K562 (cell line): ENCODE results near the gene ZNF213. TPM values are rescaled to one million over a fixed set of nuclear protein-coding genes. Genes with fewer than 3 reads are reported as not detected.

Experiments
- ATAC-seq: fragments of 200-7000 bp; cut with Tn5 transposase; 3 replicates; pipeline ENCODE4 v1.9.1; 2020; ENCODE audit warnings: moderate library complexity
- BruUV-seq: library from RNA; stranded (reverse); fragments of 400-500 nt; replicated peaks from 2 replicates; lab custom pipeline; 2021; lab: Mats Ljungman, UMichigan
- CTCF ChIA-PET: fragments of 300-600 bp; formaldehyde crosslinking; extraction: SDS; loops from one replicate; lab custom pipeline; 2021; ENCODE audit warnings: low intra/inter-chr PET ratio; lab: Yijun Ruan, JAX
- POLR2A ChIA-PET: fragments of 300-600, 350-650 bp; sonication (Branson Sonifier 250); formaldehyde crosslinking; extraction: SDS; loops from one replicate; lab custom pipeline; 2021; ENCODE audit warnings: antibody characterized with exemption, inconsistent platforms; lab: Yijun Ruan, JAX
- DNase-seq, 4 experiments: peaks; one replicate each; pipeline versions ENCODE4 v3.0.0 to v3.0.0-alpha.2; 2011 to 2018; ENCODE audit warnings: low spot score in 3 of 4, mixed read lengths in 3 of 4; ENCODE audit errors: extremely low read depth in 1 of 4
- FAIRE-seq: peaks from 2 replicates; lab custom pipeline; 2011; peaks lifted over from hg19 to GRCh38; lab: Jason Lieb, UNC
- H2AFZ ChIP-seq: 2 replicates; pipeline ENCODE4 v1.6.0; 2011; ENCODE audit warnings: low read depth, low read length, control low read depth, inconsistent platforms
- H3K27ac ChIP-seq: fragments of 200-600 bp; 3 replicates; pipeline ENCODE4 v1.8.0; 2011; ENCODE audit warnings: low read depth, mild to moderate bottlenecking, control low read depth, inconsistent platforms, low read length, moderate library complexity, mixed read lengths; ENCODE audit errors: extremely low read depth
- H3K27me3 ChIP-seq, 2 experiments: fragments of 300-600 bp in 1 of 2; 2 replicates in 1 of 2; 3 replicates in 1 of 2; pipeline versions ENCODE4 v1.6.0 to v1.8.0; 2011; ENCODE audit warnings: inconsistent platforms in 2 of 2, low read length in 2 of 2, mild to moderate bottlenecking in 1 of 2, mixed read lengths in 1 of 2, moderate library complexity in 1 of 2; ENCODE audit not compliant: control insufficient read depth in 2 of 2, insufficient read depth in 2 of 2
- H3K36me3 ChIP-seq: fragments of 300-600 bp; 3 replicates; pipeline ENCODE4 v1.8.0; 2011; ENCODE audit warnings: mild to moderate bottlenecking, low read length, inconsistent platforms; ENCODE audit not compliant: control insufficient read depth, insufficient read depth
- H3K4me1 ChIP-seq, 2 experiments: fragments of 200-600 bp in 1 of 2; replicated peaks in 1 of 2; 2 replicates in 1 of 2; 3 replicates in 1 of 2; pipeline versions ENCODE4 v1.5.1 to v1.8.0; 2011; ENCODE audit warnings: inconsistent platforms in 2 of 2, low read length in 2 of 2, mild to moderate bottlenecking in 1 of 2, mixed read lengths in 1 of 2, moderate library complexity in 1 of 2; ENCODE audit not compliant: control insufficient read depth in 2 of 2, insufficient read depth in 2 of 2
- H3K4me2 ChIP-seq: 2 replicates; pipeline ENCODE4 v1.6.1; 2011; ENCODE audit warnings: low read length, control low read depth, inconsistent platforms, mixed read lengths; ENCODE audit not compliant: insufficient read depth
- H3K4me3 ChIP-seq: fragments of 200-600 bp; sonication (generic), shearing (Covaris generic); 2 replicates; pipeline ENCODE4 v1.5.1; 2016; ENCODE audit warnings: control low read depth, inconsistent platforms
- H3K79me2 ChIP-seq: fragments of 200-600 bp; 3 replicates; pipeline ENCODE4 v1.8.0; 2011; ENCODE audit warnings: low read length, inconsistent platforms; ENCODE audit not compliant: control insufficient read depth, insufficient read depth
- H3K9ac ChIP-seq, 2 experiments: 2 replicates each; pipeline versions ENCODE4 v1.6.0 to v1.6.1; 2011; ENCODE audit warnings: low read depth in 2 of 2, low read length in 2 of 2, control low read depth in 1 of 2, inconsistent platforms in 1 of 2, mild to moderate bottlenecking in 1 of 2, mixed read lengths in 1 of 2; ENCODE audit not compliant: insufficient read depth in 1 of 2
- H3K9me1 ChIP-seq: one replicate; pipeline ENCODE4 v1.6.0; 2011; ENCODE audit warnings: inconsistent platforms, mild to moderate bottlenecking, low read length, moderate library complexity; ENCODE audit not compliant: control insufficient read depth, insufficient read depth
- H3K9me3 ChIP-seq: replicated peaks from 2 replicates; pipeline ENCODE4 v1.5.1; 2011; ENCODE audit warnings: low read depth, low read length, inconsistent platforms; ENCODE audit not compliant: control insufficient read depth, insufficient read depth
- H4K20me1 ChIP-seq: replicated peaks from 2 replicates; pipeline ENCODE4 v1.6.1; 2011; ENCODE audit warnings: low read length, inconsistent platforms, mixed read lengths; ENCODE audit not compliant: control insufficient read depth, insufficient read depth
- CREB1 ChIP-seq, 2 experiments: sonication (generic) in 1 of 2; formaldehyde crosslinking in 1 of 2; IDR thresholded peaks; 2 replicates each; pipeline versions ENCODE4 v1.6.1 to v1.8.0; 2012 to 2022; ENCODE audit warnings: inconsistent platforms in 1 of 2, mild to moderate bottlenecking in 1 of 2, missing genetic modification reagents in 1 of 2, moderate library complexity in 1 of 2
- CXXC5 ChIP-seq: fragments of 250-450 bp; sonication (Bioruptor Pico); IDR thresholded peaks from 2 replicates; pipeline ENCODE4 v1.8.0; 2022; ENCODE audit warnings: inconsistent platforms, mild to moderate bottlenecking, moderate library complexity
- EGR1 ChIP-seq: fragments of 450-650 bp; conservative IDR thresholded peaks from 2 replicates; pipeline ENCODE4 v1.6.1; 2017; ENCODE audit warnings: mild to moderate bottlenecking
- ERF ChIP-seq: fragments of 450-650 bp; formaldehyde crosslinking; IDR thresholded peaks from 2 replicates; pipeline ENCODE4 v1.4.0; 2020; ENCODE audit warnings: mild to moderate bottlenecking, mixed read lengths
- HCFC1 ChIP-seq: IDR thresholded peaks from 2 replicates; pipeline ENCODE4 v1.6.1; 2012; ENCODE audit warnings: low read depth, low read length, improper control_type of control experiment
- HDAC2 ChIP-seq: fragments of 450-650 bp; IDR thresholded peaks from 2 replicates; pipeline ENCODE4 v1.6.1; 2016; ENCODE audit warnings: mild to moderate bottlenecking
- HMG20A ChIP-seq: fragments of 450-650 bp; formaldehyde crosslinking; conservative IDR thresholded peaks from 2 replicates; pipeline ENCODE4 v1.4.0; 2020; ENCODE audit warnings: mild to moderate bottlenecking, mixed read lengths
- MEIS2 ChIP-seq: fragments of 450-650 bp; IDR thresholded peaks from 2 replicates; pipeline ENCODE4 v1.6.1; 2014; ENCODE audit warnings: mild to moderate bottlenecking; ENCODE audit not compliant: partially characterized antibody
- MTA3 ChIP-seq: fragments of 450-650 bp; formaldehyde crosslinking; IDR thresholded peaks from 2 replicates; pipeline ENCODE4 v1.6.1; 2017; ENCODE audit warnings: mild to moderate bottlenecking, borderline replicate concordance
- TCF7 ChIP-seq: sonication (generic); IDR thresholded peaks from 2 replicates; pipeline ENCODE4 v1.6.1; 2016; ENCODE audit warnings: antibody characterized with exemption, borderline replicate concordance
- TEAD4 ChIP-seq, 2 experiments: sonication (generic) in 1 of 2; formaldehyde crosslinking in 1 of 2; IDR thresholded peaks; 2 replicates each; pipeline versions ENCODE4 v1.6.1 to v1.8.0; 2012 to 2022; ENCODE audit warnings: borderline replicate concordance in 1 of 2, inconsistent platforms in 1 of 2, low read length in 1 of 2, mild to moderate bottlenecking in 1 of 2, missing genetic modification reagents in 1 of 2
- TOE1 ChIP-seq, 2 experiments: fragments of 450-650 bp in 1 of 2; sonication (generic) in 1 of 2; formaldehyde crosslinking in 1 of 2; IDR thresholded peaks; 2 replicates each; pipeline versions ENCODE4 v1.7.1 to v1.8.0; 2016 to 2022; ENCODE audit warnings: borderline replicate concordance in 2 of 2, mild to moderate bottlenecking in 2 of 2, antibody characterized with exemption in 1 of 2, inconsistent platforms in 1 of 2, low read depth in 1 of 2, missing genetic modification reagents in 1 of 2, moderate library complexity in 1 of 2
- ZNF217 ChIP-seq: sonication (generic); formaldehyde crosslinking; IDR thresholded peaks from 2 replicates; pipeline ENCODE4 v1.8.0; 2022; ENCODE audit warnings: mild to moderate bottlenecking, missing genetic modification reagents
- ZNF224 ChIP-seq: sonication (generic); formaldehyde crosslinking; IDR thresholded peaks from 2 replicates; pipeline ENCODE4 v1.8.0; 2022; ENCODE audit warnings: mild to moderate bottlenecking, missing genetic modification reagents
- ZNF232 ChIP-seq: sonication (generic); formaldehyde crosslinking; IDR thresholded peaks from 2 replicates; pipeline ENCODE4 v1.8.0; 2022; ENCODE audit warnings: mild to moderate bottlenecking, missing genetic modification reagents
- ZNF24 ChIP-seq: fragments of 450-650 bp; IDR thresholded peaks from 2 replicates; pipeline ENCODE4 v1.6.1; 2016
- ZNF316 ChIP-seq: fragments of 450-650 bp; IDR thresholded peaks from 2 replicates; pipeline ENCODE4 v1.6.1; 2016
- ZNF764 ChIP-seq: fragments of 250-450 bp; sonication (Bioruptor Pico); IDR thresholded peaks from 2 replicates; pipeline ENCODE4 v1.4.0; 2020; ENCODE audit warnings: low read depth, mild to moderate bottlenecking, moderate library complexity
- WGBS: fragments of 100-300 bp; shearing (Covaris generic); methylation state at CpG from one replicate; pipeline ENCODE4 v1.1.6; 2016; ENCODE audit warnings: low coverage, mixed read lengths; ENCODE audit not compliant: insufficient coverage; ENCODE audit errors: missing lambda C conversion rate; 5-methylcytosine and 5-hydroxymethylcytosine counted together
- in situ Hi-C: fragments of 300-500 bp; cut with MboI; formaldehyde crosslinking; loops from 4 replicates; pipeline ENCODE4 v1.15.0; 2018; ENCODE audit warnings: inconsistent platforms, mixed read lengths
- intact Hi-C: fragments of 100-400 bp; cut with micrococcal nuclease; formaldehyde crosslinking; loops from 2 replicates; pipeline ENCODE4 v1.14.2; 2022
- polyA plus RNA-seq, 8 experiments: library from polyadenylated mRNA; depleted of rRNA in 4 of 8; stranded (reverse) in 5 of 8; unstranded in 3 of 8; fragments of >200 nt; fragmentation: Nextera tagmentation in 2 of 8; fragmentation: Illumina TruSeq in 1 of 8; extraction: Ambion mirVana in 2 of 8; extraction: Trizol in 1 of 8; gene quantifications; 2 replicates each; pipeline versions ENCODE4 v1.2.1 to v1.2.3, GENCODE V29; 2011 to 2014; ENCODE audit warnings: inconsistent platforms in 1 of 8, missing spikeins in 1 of 8
- total RNA-seq, 7 experiments: library from RNA; depleted of rRNA in 6 of 7; stranded (reverse); fragments of >200 nt in 6 of 7; fragmentation: Illumina TruSeq in 2 of 7; extraction: Trizol in 2 of 7; gene quantifications; 2 replicates each; pipeline versions ENCODE4 v1.2.1 to v1.2.3, GENCODE V29; 2011 to 2021; ENCODE audit warnings: low replicate concordance in 1 of 7
- TF ChIP-seq, protein P1 (sequence below): fragments of 200-800 bp; sonication (Bioruptor generic); IDR thresholded peaks from 2 replicates; pipeline ENCODE4 v1.6.1; 2017; ENCODE audit warnings: missing genetic modification characterization, missing compliant biosample characterization
- TF ChIP-seq, protein P2 (sequence below): sonication (generic); formaldehyde crosslinking; IDR thresholded peaks from 2 replicates; pipeline ENCODE4 v1.5.0; 2020; ENCODE audit warnings: missing genetic modification reagents

The ZNF213 gene
- total and polyA plus RNA-seq, 9 of the 15 experiments (the other 6 are each of a cell fraction or from before 2014, with no cell fraction given) = 0.49 to 10.0 (median 1.8) TPM

DNA sequence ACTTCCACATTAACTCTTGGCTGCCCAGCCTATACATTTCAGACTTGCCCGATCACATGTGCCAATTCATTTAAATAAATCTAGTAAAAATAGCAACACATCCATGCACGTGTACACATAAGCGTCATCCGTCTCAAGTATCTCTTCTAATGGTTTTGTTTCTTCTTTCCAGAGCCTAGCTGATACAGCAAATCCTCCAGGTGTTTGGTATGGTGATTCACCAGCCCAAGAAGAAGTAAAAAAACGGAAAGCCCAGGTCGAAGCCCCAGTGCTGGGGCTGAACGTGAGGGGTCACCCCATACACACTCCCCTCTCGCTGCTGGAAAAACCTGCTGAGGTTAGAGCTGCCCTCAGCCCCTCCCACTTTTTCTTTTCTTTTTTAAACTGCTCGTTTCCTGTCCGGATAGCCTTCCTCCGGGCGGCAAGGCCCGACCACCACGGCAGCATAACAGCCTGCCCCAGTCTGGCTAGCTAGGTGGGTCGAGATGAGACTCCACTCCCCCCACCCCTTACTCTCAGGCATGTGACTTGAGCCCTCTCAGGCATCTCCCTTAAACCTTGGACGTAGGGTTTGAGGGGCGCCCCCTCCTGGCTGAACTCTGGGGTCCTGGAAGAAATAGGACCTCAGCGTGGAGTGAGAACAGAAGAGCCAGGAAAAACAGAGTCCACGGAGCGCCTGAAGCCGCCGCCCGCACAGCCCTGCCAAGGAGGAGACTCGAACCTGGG is 39.2 kb downstream of the ZNF213 start:
- DNase-seq (peak; percentile 69 to 87 (median 72)), ATAC-seq (peak; percentile 72), FAIRE-seq (peak; percentile 11)
- Histone ChIP-seq H3K27me3 (peaks cover 0 to 4% of the 10 kb centered on the region in 2 experiments; a peak in 1 of 5 replicates), H3K79me2 (no peaks in the 10 kb centered on the region), H3K9me1 (no peaks in the 10 kb centered on the region), H3K27ac (no peak overlapping the region), H3K4me3 (peak overlapping the region; percentile 51), H2AFZ (peak overlapping the region; percentile 79), H3K4me1 (peaks cover 0 to 45% of the 10 kb centered on the region in 2 experiments; a peak in 3 of 5 replicates), H3K9ac (peak overlapping the region; percentile 29 to 94; a peak in 3 of 4 replicates), H3K9me3 (no peaks in the 10 kb centered on the region), H4K20me1 (0 out of 2 replicates have a peak, but pooled peaks cover 5% of the 10 kb centered on the region), H3K36me3 (no peaks in the 10 kb centered on the region), H3K4me2 (peak overlapping the region; percentile 71)
- ChIA-PET CTCF (no interaction called here), POLR2A (interaction anchor here (0.7 to 1.5 kb wide), 8 partner anchors 9 to 286 kb away, joined by 3 to 6 read pairs (median 4); partner anchors contain the start of genes TIGD7, ZNF213 and ZNF75A)
- in situ Hi-C loops = no loop called here
- intact Hi-C loops = loop anchor here (10.0 kb wide), 1 partner anchor 119 kb away; no protein-coding TSS in a partner anchor
- WGBS = 5% methylated on average over 24 of the region's 24 CpGs
- BruUV-seq = no TSS peak
- no peak for TF ChIP-seq ZNF232 (CRISPR knock-in tag)
- no peak for TF ChIP-seq ZNF24
- TF ChIP-seq CREB1 (IDR thresholded peaks at IDR 0.05) = no peak
- TF ChIP-seq CREB1 (CRISPR knock-in tag; IDR thresholded peaks at IDR 0.05) = peak; percentile 33; the same call in 1 of the 2 replicates
- TF ChIP-seq HMG20A = no peak
- TF ChIP-seq MTA3 = 0 out of 2 replicates have a peak, but pooled peaks have one; percentile 31
- peak; percentile 38; the same call in 1 of the 2 replicates for TF ChIP-seq CXXC5 (CRISPR knock-in tag)
- TF ChIP-seq MEIS2 = no peak
- 0 out of 2 replicates have a peak, but pooled peaks have one; percentile 32 for TF ChIP-seq HDAC2
- TF ChIP-seq EGR1 = no peak
- TF ChIP-seq ZNF316 = peak; percentile 64
- TF ChIP-seq HCFC1 = peak; percentile 26; the same call in 1 of the 2 replicates
- TF ChIP-seq ZNF217 (CRISPR knock-in tag) = no peak
- TF ChIP-seq TCF7 = no peak
- TF ChIP-seq ZNF764 (CRISPR knock-in tag) = 0 out of 2 replicates have a peak, but pooled peaks have one; percentile 43
- no peak for TF ChIP-seq ZNF224 (CRISPR knock-in tag)
- 0 out of 2 replicates have a peak, but pooled peaks have one; percentile 29 for TF ChIP-seq TOE1 (IDR thresholded peaks at IDR 0.05; ENCODE audit: borderline replicate concordance)
- no peak for TF ChIP-seq TOE1 (CRISPR knock-in tag; IDR thresholded peaks at IDR 0.05; ENCODE audit: borderline replicate concordance, low read depth)
- no peak for TF ChIP-seq TEAD4 (IDR thresholded peaks at IDR 0.05; ENCODE audit: low read length)
- TF ChIP-seq TEAD4 (CRISPR knock-in tag; IDR thresholded peaks at IDR 0.05; ENCODE audit: borderline replicate concordance) = no peak
- TF ChIP-seq, protein P1, sequence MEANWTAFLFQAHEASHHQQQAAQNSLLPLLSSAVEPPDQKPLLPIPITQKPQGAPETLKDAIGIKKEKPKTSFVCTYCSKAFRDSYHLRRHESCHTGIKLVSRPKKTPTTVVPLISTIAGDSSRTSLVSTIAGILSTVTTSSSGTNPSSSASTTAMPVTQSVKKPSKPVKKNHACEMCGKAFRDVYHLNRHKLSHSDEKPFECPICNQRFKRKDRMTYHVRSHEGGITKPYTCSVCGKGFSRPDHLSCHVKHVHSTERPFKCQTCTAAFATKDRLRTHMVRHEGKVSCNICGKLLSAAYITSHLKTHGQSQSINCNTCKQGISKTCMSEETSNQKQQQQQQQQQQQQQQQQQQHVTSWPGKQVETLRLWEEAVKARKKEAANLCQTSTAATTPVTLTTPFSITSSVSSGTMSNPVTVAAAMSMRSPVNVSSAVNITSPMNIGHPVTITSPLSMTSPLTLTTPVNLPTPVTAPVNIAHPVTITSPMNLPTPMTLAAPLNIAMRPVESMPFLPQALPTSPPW = peak; percentile 47
- TF ChIP-seq, protein P2, sequence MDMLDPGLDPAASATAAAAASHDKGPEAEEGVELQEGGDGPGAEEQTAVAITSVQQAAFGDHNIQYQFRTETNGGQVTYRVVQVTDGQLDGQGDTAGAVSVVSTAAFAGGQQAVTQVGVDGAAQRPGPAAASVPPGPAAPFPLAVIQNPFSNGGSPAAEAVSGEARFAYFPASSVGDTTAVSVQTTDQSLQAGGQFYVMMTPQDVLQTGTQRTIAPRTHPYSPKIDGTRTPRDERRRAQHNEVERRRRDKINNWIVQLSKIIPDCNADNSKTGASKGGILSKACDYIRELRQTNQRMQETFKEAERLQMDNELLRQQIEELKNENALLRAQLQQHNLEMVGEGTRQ (CRISPR knock-in tag) = peak; percentile 50
- TF ChIP-seq ERF (CRISPR knock-in tag) = no peak
